Activated CD4-positive, alpha-beta T cell treated with anti-CD3 and anti-CD28 coated beads, Interleukin-2, Interleukin-6, amounts not matched to agents 100 ng/mL and 50 ng/mL, durations not matched to agents 16 hours and 8 hours (primary cell): ENCODE results near the gene MMP19.
"Not testable (repeated sequence)": the region's sequence is repeated elsewhere in the genome, so short reads cannot be mapped to it uniquely, and the experiment has no call there.

Experiments
- DNase-seq: peaks from one replicate; pipeline ENCODE4 v3.0.0-alpha.2; 2020

The MMP19 gene, protein sequence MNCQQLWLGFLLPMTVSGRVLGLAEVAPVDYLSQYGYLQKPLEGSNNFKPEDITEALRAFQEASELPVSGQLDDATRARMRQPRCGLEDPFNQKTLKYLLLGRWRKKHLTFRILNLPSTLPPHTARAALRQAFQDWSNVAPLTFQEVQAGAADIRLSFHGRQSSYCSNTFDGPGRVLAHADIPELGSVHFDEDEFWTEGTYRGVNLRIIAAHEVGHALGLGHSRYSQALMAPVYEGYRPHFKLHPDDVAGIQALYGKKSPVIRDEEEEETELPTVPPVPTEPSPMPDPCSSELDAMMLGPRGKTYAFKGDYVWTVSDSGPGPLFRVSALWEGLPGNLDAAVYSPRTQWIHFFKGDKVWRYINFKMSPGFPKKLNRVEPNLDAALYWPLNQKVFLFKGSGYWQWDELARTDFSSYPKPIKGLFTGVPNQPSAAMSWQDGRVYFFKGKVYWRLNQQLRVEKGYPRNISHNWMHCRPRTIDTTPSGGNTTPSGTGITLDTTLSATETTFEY

DNA sequence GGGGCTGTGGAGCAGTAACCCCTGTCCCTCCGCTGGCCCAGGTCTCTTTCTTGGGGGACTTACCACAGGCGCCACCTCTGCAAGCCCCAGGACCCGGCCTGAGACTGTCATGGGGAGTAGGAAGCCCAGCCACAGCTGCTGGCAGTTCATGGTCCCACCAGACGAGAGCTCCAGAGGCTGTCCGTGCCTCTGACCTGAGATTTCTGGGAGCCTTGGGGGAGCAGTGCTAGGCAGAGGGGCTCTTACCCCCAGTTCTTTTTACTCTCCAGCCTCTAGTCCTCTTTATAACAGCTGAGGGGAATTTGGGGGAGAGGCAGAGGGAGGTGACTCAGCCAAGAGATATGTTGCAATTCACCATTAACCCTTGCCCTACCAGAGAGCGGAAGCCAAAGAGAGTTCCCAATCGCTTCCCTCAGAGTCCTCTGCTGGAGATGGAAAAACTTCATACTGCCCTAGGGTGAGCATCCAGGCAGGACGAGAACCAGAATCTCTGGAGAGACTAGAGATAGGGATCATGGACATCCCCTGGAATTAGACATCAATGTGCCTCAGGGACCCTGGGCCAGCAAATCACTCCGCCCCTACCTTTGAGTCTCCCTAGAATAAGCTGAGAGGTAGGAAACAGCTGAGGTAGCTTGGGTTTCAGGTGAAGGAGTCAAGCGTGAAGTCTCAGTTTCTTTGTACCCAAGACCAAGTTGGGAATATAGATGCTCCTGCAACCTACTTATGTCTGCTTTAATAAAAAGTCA is at the start of gene MMP19:
Gene MMP19 (minus strand): TSS at position 256 of the 749 bp plus-strand sequence. CDS start 106 bp downstream, at position 150.
- DNase-seq = no peak

DNA sequence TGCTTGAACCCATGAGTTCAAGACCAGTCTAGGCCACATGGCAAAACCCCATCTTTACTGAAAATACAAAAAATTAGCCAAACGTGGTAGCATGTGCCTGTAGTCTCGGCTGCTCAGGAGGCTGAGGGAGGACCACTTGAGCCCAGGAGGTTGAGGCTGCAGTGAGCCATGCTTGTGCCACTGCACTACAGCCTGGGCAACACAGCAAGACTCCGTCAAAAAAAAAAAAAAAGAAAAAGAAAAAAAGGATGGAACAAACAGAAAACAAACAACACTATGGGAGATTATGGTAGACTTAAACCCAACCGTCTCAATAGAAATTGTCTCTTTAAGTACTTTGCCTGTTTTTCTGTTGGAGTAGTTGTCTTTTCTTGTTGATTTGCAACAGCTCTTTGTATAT is 48.6 kb upstream of the MMP19 start:
- no peak for DNase-seq

DNA sequence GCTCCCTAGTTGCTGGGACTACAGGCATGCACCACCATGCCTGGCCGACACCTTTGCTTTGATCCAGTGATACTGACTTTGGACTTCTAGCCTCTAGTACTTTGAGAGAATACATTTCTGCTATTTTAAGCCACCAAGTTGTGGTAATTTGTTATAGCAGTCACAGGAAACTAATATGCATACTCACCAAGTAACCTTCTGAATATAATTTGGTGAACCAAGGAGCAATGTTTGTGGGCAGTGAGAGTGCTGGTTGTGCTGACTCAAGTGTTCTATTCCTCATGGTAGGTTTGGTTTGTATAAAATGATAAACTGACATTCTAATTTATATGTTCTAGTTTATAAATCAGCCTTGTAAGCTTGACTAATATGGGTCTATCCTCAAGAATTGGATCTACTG is 42.4 kb upstream of the MMP19 start:
- DNase-seq = no peak

DNA sequence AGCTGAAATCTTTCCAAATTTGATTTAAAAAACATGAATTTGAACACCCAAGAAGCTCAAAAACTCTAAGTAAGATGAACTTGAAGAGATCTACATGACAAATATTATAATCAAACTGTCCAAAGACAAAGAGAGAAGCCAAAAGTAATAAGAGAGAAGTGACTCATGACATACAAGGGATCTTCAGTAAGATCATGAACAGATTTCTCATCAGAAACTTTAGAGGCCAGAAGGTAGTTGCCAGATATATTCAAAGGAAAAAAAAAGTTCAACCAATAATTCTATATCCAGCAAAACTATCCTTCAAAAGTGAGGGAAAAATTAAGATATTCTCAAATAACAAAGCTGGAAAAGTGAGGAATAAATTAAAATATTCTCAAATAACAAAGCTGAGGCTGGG is 35.1 kb upstream of the MMP19 start:
- DNase-seq = no peak

DNA sequence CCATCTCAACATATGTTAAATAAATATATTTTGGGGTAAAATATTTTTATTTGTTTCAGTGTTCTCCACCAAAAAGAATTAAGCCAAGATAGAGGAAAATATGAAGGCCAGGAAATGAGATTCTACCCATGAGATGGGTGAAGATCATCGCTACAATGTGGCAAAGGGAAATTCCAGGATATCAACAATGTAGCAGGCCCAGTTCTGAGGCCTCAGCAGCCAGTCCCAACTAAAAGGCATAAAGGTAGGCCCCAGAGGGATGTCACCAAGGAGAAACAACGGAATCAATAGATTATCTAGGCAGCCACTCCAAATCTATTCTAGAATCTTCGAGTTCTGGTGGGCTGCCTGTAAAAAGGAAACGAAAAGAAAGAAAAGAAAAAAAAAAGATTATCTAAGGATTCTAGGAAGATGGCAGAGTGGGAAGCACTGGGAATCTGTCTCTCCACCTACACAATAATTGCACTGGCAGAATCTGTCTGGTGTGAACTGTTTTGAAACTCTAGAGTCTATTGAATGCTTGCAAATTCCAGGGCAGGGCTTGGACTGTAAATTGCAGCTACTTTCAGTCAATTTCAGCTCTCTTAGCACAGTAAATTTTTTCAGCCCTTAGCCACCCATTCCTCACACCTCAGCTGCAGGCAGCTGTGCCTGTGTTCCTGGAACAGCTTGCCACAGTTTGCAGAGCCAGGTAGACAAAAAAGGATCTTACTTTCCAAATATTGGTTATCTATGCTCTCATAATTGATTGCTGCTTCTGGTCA is 33.1 kb upstream of the MMP19 start:
- no peak for DNase-seq

DNA sequence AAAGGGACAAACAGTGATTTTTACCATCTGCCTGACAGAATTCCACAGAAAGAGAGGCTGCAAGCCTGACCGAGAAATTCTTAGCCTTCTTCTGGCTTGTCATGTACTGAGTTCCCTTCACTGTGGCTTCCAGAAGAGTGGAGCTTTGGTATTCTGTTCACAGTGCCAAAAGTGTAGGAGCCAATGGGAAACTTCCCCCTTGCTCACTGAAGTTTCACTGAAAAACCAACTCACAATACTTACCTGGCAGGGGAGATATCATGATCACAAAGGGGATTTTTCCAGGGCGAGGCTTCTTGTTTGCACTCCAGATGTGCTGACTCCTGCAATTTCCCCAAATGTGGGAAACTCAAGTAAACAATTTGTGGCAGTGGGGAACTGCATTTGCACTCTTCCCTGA is 31.7 kb upstream of the MMP19 start:
- DNase-seq = no peak

DNA sequence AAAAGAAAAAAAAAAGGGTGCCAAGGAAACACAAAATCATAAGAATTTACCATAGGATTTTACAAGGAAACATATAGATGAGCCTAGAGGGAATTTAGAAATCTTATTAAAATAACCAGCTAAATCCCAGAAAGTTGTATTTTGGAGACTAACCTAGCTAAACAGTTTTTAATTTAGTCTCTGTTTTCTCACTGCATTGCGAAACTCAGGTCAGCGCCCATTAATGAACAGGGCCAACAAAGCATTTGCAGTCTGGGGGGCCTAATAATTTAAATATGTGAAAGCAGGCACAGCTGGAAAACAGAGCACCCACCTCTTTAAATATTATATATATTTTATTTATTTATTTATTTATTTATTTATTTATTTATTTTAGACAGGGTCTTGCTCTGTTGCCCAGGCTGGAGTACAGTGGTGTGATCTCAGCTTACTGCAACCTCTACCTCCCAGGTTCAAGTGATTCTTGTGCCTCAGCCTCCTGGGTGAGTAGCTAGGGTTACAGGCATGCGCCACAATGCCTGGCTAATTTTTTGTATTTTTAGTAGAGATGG is 23.8 kb upstream of the MMP19 start:
- not testable (repeated sequence) for DNase-seq

DNA sequence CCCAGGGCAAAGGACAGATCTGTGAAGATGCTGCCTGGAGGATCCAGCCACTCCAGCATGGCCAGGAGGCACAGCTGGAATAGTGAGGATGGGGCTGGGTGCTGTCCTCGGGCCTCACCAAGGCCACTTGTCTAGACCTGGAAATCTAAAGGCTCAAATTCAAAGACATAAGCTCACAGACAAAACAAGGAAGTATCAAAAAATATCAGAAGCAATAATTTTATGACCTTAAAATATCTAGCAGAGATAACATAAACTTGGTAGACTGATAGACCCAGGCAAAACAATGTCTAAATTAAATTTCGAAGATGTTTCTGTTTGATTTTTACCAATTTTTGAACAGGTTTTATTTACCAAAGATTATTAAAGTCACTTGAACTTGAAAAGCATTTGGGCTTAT is 22.6 kb upstream of the MMP19 start:
- no peak for DNase-seq

DNA sequence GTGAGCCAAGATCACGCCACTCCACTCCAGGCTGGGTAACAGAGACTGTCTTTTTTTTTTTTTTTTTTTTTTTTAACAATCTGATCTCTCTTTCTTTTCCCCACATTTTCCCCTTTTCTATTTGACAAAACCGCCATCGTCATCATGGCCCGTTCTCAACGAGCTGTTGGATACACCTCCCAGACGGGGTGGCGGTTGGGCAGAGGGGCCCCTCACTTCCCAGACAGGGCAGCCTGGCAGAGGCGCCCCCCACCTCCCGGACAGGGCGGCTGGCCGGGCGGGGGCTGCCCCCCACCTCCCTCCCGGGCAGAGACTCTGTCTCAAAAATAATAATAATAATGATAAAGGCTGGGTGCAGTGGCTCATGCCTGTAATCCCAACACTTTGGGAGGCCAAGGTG is 20.2 kb upstream of the MMP19 start:
- not testable (repeated sequence) for DNase-seq

DNA sequence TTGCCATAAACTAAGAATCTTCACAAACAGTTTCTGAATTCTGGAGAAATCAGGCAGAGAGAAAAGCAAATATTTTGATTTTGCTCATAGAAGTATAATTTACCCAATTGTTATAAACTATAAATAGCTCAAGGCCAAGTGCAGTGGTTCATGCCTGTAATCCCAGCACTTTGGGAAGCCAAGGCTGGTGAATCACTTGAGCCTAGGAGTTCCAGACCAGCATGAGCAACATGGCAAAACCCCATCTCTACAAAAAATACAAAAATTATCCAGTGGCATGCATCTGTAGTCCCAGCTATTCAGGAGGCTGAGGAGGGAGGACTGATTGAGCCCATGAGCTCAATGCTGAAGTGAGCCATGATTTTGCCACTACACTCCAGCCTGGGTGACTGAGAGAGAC is 19.6 kb upstream of the MMP19 start:
- no peak for DNase-seq

DNA sequence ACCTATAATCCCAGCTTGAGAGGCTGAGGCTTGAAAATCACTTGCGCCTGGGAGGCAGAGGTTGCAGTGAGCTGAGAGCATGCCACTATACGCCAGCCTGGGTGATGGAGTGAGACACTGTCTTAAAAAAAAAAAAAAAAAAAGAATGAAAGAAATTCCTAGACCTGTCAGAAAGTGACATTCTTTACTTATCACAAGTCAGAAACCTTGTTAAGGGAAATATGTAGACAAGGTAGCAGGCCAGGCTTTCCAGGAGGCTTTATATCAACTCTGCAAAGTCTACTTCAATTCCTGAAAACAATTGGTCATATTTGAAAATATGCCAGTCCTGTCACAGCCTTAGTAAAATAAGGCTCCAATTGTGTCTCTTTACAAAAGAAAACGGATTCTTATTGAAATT is 19.1 kb upstream of the MMP19 start:
- no peak for DNase-seq

DNA sequence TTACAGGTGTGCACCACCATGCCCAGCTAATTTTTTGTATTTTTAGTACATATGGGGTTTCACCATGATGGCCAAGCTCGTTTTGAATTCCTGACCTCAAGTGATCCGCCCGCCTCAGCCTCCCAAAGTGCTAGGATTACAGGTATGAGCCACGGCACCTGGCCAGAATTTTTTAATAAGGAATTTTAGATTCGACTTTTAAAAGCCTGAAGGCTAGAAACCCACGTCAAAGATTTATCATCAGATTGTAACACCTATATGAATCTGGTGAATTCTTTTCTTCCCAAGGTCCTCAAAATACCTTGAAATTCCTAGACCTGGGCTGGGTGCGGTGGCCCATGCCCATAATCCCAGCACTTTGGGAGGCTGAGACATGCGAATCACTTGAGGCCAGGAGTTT is 18.7 kb upstream of the MMP19 start:
- no peak for DNase-seq

DNA sequence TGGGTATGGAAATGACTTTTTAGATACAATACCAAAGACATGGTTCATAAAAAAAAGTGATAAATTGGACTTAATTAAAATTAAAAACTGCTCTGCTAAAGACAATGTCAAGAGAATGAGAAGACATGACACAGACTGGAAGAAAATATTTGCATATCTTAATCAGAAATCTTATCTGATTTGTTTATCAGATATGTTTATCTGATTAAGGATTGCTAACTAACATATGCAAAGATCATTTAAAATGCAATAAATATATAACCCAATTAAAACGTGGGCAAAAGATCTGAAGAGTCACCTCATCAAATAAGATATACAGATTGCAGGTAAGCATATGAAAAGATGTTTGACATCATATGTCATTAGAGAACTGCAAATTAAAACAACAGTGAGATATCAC is 10.0 kb upstream of the MMP19 start:
- no peak for DNase-seq

DNA sequence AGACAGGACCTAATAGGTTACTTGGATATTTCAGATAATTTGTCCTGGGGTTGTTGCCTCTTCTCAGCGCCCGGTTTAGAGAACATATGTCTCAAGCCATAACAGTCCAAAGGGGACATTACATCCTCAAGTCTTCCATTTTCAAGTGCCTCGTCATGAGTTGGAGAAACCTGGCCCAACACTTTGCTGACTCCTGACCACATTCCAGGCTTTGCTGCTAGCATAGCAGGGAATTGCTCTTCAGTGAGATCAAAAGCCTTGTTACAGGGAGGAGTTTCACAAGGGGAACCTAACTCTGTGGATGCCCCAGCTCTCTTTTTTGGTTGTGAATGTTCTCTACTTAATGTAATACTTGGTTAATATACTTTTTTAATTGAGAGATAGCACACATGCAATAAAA is 8.2 kb upstream of the MMP19 start:
- no peak for DNase-seq

DNA sequence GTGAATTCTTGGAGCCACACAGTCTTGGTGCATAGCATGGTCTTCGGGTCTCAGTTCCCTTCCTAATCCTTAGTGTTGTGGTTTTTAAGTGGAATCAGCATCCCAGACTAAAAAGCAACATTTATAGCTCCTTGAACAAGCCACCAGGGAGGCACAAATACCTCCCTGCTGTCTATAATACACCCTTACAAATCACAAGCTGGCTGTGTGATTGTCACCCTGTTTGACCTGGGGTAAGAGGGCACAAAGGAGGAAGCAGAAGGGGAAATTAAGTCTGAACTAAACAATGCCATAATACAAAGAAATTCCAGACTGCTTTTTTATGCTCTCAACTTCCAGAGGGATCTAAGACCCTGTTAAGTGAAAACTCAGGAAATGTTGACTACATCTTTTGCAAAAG is 7.7 kb upstream of the MMP19 start:
- DNase-seq = no peak

DNA sequence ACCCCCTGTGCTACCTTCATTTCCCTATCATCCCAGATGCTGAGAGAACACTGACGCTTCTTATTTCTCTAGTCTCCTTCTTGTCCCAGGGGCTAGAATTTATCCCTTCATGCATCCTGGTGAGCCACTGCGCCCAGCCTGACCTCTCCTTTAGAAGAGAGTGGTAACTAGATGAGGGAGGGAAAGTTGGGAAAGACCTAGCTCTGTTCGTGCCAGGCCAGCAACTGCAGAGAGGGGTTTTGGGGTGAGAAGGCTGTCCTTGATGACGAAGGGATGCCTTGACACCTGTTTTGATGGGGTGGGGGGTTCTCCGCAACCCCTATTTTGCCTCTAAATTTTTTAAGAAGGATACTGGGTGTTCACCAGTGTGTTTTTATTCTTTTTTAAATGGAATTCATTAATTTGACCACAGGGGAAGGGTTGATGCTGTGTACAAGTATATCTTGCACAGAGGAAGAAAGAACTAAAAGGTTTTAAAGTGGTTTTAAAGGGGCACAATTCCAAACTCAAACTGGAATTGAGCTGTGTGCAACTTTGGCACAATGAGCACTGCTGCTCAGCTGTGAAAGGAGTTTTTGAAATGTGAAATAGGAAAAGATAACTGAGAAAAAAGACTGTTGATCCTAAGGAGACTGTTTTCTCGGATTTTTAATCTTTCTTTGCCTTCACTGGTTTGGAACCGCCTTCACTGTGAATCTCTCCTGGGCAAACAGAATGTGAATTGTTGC is 7.0 kb upstream of the MMP19 start:
- no peak for DNase-seq

DNA sequence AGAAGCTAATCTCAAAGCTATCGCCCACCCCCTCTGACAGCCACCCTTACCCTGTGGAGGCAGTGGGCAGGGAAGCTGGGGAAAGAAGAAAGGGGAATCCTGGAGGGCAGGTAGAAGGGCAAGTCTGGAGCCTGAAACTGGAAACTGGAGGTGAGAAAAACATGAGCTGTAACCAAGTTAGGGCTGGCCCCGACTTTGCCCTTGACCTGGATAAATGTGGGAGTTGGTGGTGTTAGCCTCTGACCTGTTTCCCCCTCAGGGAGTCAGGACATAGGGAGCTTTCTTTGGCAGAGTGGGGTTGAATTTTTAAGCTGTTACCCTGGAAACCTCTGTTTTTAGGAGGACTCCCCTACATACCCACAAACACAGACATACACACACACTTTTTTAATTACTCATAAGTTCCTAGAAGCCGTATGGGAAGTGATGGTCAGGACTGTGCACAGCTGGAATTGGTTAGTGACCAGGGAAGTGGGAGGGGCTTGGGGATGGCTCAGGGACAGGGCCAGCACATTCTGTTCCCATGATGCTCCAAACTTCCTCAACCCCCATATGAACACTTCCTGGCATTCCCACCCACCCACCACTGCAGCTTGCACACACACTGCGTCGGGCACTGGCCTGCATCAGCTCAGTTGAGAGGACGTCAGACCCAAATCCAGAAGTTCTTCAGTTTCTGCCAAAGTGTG is 5.0 kb upstream of the MMP19 start:
- DNase-seq = peak; percentile 41

DNA sequence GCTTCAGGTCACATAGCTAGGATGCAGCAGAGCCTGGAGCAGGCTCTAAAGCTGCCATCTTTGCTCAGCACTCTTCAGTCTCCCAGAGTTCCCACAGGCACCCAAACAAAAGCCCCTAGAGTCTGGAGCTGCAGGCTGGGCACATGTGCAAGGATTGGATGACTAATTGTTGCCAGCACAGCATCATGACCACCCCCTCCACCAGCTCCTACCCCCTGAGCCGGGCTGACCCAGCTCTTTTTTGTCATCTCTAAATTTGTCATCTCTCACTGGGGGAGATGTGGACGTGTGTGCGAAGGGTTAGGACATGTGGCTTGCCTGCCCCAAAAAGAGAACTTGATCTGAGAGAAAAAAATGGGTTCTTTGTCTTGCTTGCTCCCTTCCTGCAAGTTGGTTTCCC is 4.3 kb upstream of the MMP19 start:
- peak; percentile 21 for DNase-seq

DNA sequence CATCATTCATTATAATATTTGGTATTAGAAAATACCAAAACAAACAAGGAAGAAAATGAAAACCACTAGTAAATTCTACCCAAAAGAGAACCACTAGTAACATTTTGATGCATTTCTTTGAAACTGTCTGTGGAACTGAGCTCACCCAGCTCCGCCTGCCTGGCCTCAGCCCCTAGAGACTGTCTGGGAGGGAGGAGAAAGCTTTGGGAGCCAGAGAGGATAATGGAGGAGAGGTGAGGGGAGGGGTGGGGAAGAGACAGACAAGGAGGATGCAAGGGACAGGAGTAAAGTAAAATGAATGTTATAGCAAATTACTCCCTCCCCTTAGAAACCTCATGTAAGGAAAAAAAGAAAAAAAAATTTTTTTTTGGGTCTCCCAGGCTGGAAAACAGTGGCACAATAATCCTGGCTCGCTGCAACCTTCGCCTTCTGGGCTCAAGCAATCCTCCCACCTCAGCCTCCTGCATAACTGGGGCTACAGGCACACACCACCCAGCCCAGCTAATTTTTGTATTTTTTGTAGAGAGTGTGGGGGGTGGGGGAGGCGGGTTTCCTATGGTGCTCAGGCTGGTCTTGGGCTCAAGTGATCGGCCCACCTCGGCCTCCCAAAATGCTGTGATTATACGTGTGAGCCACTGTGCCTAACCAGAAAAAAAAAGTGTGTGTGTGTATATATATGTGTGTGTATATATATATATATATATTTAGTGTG is 3.2 kb upstream of the MMP19 start:
- DNase-seq = no peak

DNA sequence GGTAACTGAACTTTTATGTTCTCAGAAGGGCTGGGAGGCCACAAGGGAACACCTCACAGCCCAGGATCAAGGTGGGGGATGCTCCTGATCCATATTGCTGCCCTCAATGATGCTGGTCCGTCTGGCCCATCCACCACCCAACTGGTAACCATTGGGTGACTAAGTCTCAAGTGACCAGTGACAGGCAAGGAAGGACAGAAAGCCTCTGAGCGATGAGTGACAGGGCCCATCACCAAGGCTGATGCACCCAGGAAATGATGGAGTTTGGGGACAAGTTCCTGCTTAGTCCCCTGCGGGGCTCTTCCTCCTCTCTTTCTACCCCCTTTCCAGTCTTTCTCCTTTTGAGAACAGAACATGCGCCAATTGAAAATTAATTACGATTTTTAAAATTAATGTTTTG is 2.6 kb upstream of the MMP19 start:
- DNase-seq = no peak

DNA sequence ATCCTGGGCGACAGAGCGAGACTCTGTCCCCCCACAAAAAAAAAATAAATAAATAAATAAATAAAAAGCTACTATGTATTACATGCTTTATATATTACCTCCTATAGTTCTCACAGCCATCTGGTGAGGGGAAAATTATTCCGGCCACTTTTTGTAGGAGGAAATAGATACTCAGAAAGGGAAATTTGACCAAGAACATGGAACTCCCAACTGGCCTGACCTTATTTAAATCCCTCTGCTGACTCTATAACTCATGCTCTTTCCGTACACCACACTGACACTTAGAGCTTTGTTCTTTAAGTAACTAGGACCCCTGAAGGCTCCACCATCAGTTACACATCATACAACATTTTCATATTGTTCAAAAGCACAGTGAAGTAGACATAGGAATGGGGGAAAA is 2.2 kb upstream of the MMP19 start:
- DNase-seq = no peak
